Measurements from ENCODE around the gene TIGD7. TPM values are rescaled to one million over a fixed set of nuclear protein-coding genes. Genes with fewer than 3 reads are reported as not detected.
A peak's percentile ranks its signal among the peaks of the same experiment; 100 is the strongest.

The TIGD7 gene
- total and polyA plus RNA-seq, 2 of the 13 experiments (the other 11 are each of a cell fraction or from before 2014, with no cell fraction given): not detected

- TF ChIP-seq HNRNPLL (IDR thresholded peaks at IDR 0.05; ENCODE audit: low read depth, low read length, poor library complexity, severe bottlenecking) (peak; percentile 82), ZNF549 (CRISPR knock-in tag; IDR thresholded peaks at IDR 0.05) (no peak), PRDM15 (CRISPR knock-in tag; IDR thresholded peaks at IDR 0.05) (peak; percentile 50), ARNTL (CRISPR knock-in tag; IDR thresholded peaks at IDR 0.05) (peak; percentile 69; the same call in 1 of the 2 replicates), SMC3 (IDR thresholded peaks at IDR 0.05; ENCODE audit: low read length) (no peak), KDM4B (CRISPR knock-in tag; IDR thresholded peaks at IDR 0.05) (peak; percentile 20; the same call in 1 of the 2 replicates), BHLHE40 (IDR thresholded peaks at IDR 0.05; ENCODE audit: low read length) (peak; percentile 70), MEF2D (CRISPR knock-in tag; IDR thresholded peaks at IDR 0.05) (peak; percentile 67; the same call in 1 of the 2 replicates), MYNN (CRISPR knock-in tag; IDR thresholded peaks at IDR 0.05; ENCODE audit: low read depth) (no peak), ZNF891 (CRISPR knock-in tag; IDR thresholded peaks at IDR 0.05) (peak; percentile 81; the same call in 1 of the 2 replicates), STAT5B (CRISPR knock-in tag; IDR thresholded peaks at IDR 0.05) (no peak), RBAK (CRISPR knock-in tag; IDR thresholded peaks at IDR 0.05) (no peak), ZBTB42 (CRISPR knock-in tag; IDR thresholded peaks at IDR 0.05) (0 out of 2 replicates have a peak, but pooled peaks have one; percentile 36), ZNF225 (CRISPR knock-in tag; IDR thresholded peaks at IDR 0.05) (no peak), ELF3 (CRISPR knock-in tag; IDR thresholded peaks at IDR 0.05) (peak; percentile 89), ZNF749 (CRISPR knock-in tag; IDR thresholded peaks at IDR 0.05; ENCODE audit: borderline replicate concordance) (no peak), ZNF160 (CRISPR knock-in tag; IDR thresholded peaks at IDR 0.05) (no peak), SNAI1 (CRISPR knock-in tag; IDR thresholded peaks at IDR 0.05; ENCODE audit: borderline replicate concordance) (0 out of 2 replicates have a peak, but pooled peaks have one; percentile 49), TBX2 (CRISPR knock-in tag; IDR thresholded peaks at IDR 0.05; ENCODE audit: borderline replicate concordance) (peak; percentile 72), ZBTB39 (CRISPR knock-in tag; IDR thresholded peaks at IDR 0.05) (no peak), ZNF878 (CRISPR knock-in tag; IDR thresholded peaks at IDR 0.05) (peak; percentile 89), ZSCAN25 (CRISPR knock-in tag; IDR thresholded peaks at IDR 0.05) (no peak)
These were observed 40.8 kb downstream of the TIGD7 start (continued) for GRCh38 chr16:3264137-3265036.

Measured in HepG2 (cell line).